Upper lobe of left lung (tissue), 6 donors: ENCODE data around the gene EAPP. TPM values are rescaled to one million over a fixed set of nuclear protein-coding genes. Genes with fewer than 3 reads are reported as not detected.
A peak's percentile ranks its signal among the peaks of the same experiment; 100 is the strongest.
"Not testable (repeated sequence)": the region's sequence is repeated elsewhere in the genome, so short reads cannot be mapped to it uniquely, and the experiment has no call there.

Experiments used
- ATAC-seq, 2 donors: fragments of 200-7000 bp; cut with Tn5 transposase; one replicate each; pipeline ENCODE4 v1.9.1; 2022; ENCODE audit warnings: mild to moderate bottlenecking in 2 of 2, moderate library complexity in 2 of 2; ENCODE audit not compliant: low FRiP score in 2 of 2
- DNase-seq, 2 donors: peaks; one replicate each; pipeline ENCODE4 v3.0.0-alpha.2; 2019 to 2020
- H3K27ac ChIP-seq, 4 donors: fragments of 200-600 bp; sonication (generic); one replicate each; pipeline ENCODE4 v1.5.1; 2016 to 2019
- H3K27me3 ChIP-seq, 4 donors: fragments of 200-600 bp; sonication (generic); one replicate each; pipeline ENCODE4 v1.5.1; 2017 to 2019
- H3K36me3 ChIP-seq, 4 donors: fragments of 200-600 bp; sonication (generic); one replicate each; pipeline ENCODE4 v1.5.1; 2016 to 2019
- H3K4me1 ChIP-seq, 4 donors: fragments of 200-600 bp; sonication (generic); one replicate each; pipeline ENCODE4 v1.5.1; 2018 to 2019
- H3K4me3 ChIP-seq, 4 donors: fragments of 200-600 bp; sonication (generic); one replicate each; pipeline ENCODE4 v1.5.1; 2017 to 2019; ENCODE audit warnings: mild to moderate bottlenecking in 2 of 4, moderate library complexity in 1 of 4
- H3K9me3 ChIP-seq, 4 donors: fragments of 200-600 bp; sonication (generic); one replicate each; pipeline ENCODE4 v1.5.1; 2018 to 2019
- CTCF ChIP-seq, 6 experiments: fragments of 450-650 bp in 4 of 6; fragments of 200-600 bp in 2 of 6; sonication (generic) in 2 of 6; IDR thresholded peaks; one replicate each; pipeline ENCODE4 v1.5.1; 2016 to 2019; ENCODE audit warnings: antibody characterized with exemption in 6 of 6
- EP300 ChIP-seq, 4 donors: sonication (generic); formaldehyde crosslinking; IDR thresholded peaks; one replicate each; pipeline ENCODE4 v1.5.1; 2017; ENCODE audit warnings: antibody characterized with exemption in 4 of 4, control low read depth in 2 of 4
- POLR2A ChIP-seq, 4 donors: fragments of 450-650 bp; IDR thresholded peaks; one replicate each; pipeline ENCODE4 v1.5.1; 2016 to 2017; ENCODE audit warnings: antibody characterized with exemption in 4 of 4, mild to moderate bottlenecking in 2 of 4
- POLR2AphosphoS5 ChIP-seq, 2 donors: sonication (generic); formaldehyde crosslinking; IDR thresholded peaks; one replicate each; pipeline ENCODE4 v1.5.1; 2017; ENCODE audit warnings: antibody characterized with exemption in 2 of 2
- WGBS, 2 donors: methylation state at CpG; one replicate each; pipeline ENCODE4 v1.1.5; 2017 to 2018; 5-methylcytosine and 5-hydroxymethylcytosine counted together
- total RNA-seq, 6 donors: library from RNA; depleted of rRNA in 4 of 6; stranded (reverse); fragments of >200 nt in 4 of 6; gene quantifications; one replicate each; pipeline versions ENCODE4 v1.1.0 to v1.2.1, GENCODE V29; 2016 to 2021
- donor health status: DM: no; HTN: no; CAD: no; lungs with moderate emphysema.
- donor health status: DM: no; HTN: yes; CAD: no; lungs with severe emphysema.

EAPP gene
- total RNA-seq, 6 donors from 2014 or later = 12.5 to 30.6 (median 27.6) TPM

GRCh38 chr14:34484726-34485125 is 54.8 kb downstream of the EAPP start:
- H3K27me3 ChIP-seq = no peaks in the 10 kb centered on the region
- H3K36me3 ChIP-seq = no peaks in the 10 kb centered on the region
- 97 to 100% methylated on average over 1 of the region's 1 CpG for WGBS, 2 donors
- ATAC-seq (no peak), DNase-seq (no peak)
- H3K27ac ChIP-seq = no peak overlapping the region
- no peaks in the 10 kb centered on the region for H3K9me3 ChIP-seq
- H3K4me3 ChIP-seq = no peak overlapping the region
- no peak for TF ChIP-seq POLR2AphosphoS5 (IDR thresholded peaks at IDR 0.05)
- TF ChIP-seq POLR2A (IDR thresholded peaks at IDR 0.05) = no peak
- no peak for TF ChIP-seq CTCF (IDR thresholded peaks at IDR 0.05)
- no peak for TF ChIP-seq EP300 (IDR thresholded peaks at IDR 0.05)
- no peaks in the 10 kb centered on the region for H3K4me1 ChIP-seq

DNA sequence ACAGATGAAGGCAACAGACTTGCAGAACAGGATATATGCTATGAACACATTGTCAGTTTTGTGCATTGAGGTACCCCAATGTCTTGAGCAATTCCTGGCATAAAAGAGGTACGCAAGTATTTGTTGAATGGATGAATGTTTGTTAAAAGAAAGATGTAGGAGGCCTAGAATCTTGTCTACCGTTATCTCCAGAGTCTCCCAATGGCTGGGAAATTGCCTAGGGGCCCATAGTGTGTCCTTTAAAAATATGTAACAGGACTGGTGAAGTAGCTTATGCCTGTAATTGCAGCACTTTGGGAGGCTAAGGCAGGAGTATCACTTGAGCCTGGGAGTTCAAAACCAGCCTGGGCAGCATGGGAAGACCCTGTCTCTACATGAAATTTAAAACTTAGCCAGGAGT is 57.0 kb downstream of the EAPP start:
- Histone ChIP-seq H3K4me1 (no peaks in the 10 kb centered on the region), H3K27me3 (no peaks in the 10 kb centered on the region), H3K4me3 (no peak overlapping the region), H3K27ac (no peak overlapping the region), H3K9me3 (no peaks in the 10 kb centered on the region), H3K36me3 (no peaks in the 10 kb centered on the region)
- DNase-seq (no peak), ATAC-seq (no peak)
- TF ChIP-seq POLR2AphosphoS5 (IDR thresholded peaks at IDR 0.05) (no peak), CTCF (IDR thresholded peaks at IDR 0.05) (no peak)
- 84 to 89% methylated on average over 2 of the region's 2 CpGs for WGBS, 2 donors

GRCh38 chr14:34479694-34480093 is 59.8 kb downstream of the EAPP start:
- no peak overlapping the region for H3K4me3 ChIP-seq
- DNase-seq (no peak), ATAC-seq (no peak)
- no peaks in the 10 kb centered on the region for H3K9me3 ChIP-seq
- TF ChIP-seq POLR2A (IDR thresholded peaks at IDR 0.05) = no peak
- TF ChIP-seq CTCF (IDR thresholded peaks at IDR 0.05) = no peak
- TF ChIP-seq POLR2AphosphoS5 (IDR thresholded peaks at IDR 0.05) = no peak
- TF ChIP-seq EP300 (IDR thresholded peaks at IDR 0.05) = no peak
- no peak overlapping the region for H3K27ac ChIP-seq
- no peaks in the 10 kb centered on the region for H3K27me3 ChIP-seq
- WGBS, 2 donors = 83 to 87% methylated on average over 4 of the region's 4 CpGs
- H3K36me3 ChIP-seq = no peaks in the 10 kb centered on the region
- H3K4me1 ChIP-seq = no peaks in the 10 kb centered on the region

- H3K36me3 ChIP-seq = no peaks in the 10 kb centered on the region
- no peaks in the 10 kb centered on the region for H3K9me3 ChIP-seq
- H3K27me3 ChIP-seq = no peaks in the 10 kb centered on the region
- WGBS, 2 donors = 89 to 96% methylated on average over 1 of the region's 1 CpG
- no peak overlapping the region for H3K4me3 ChIP-seq
- ATAC-seq (no peak), DNase-seq (no peak)
- no peaks in the 10 kb centered on the region for H3K4me1 ChIP-seq
- no peak overlapping the region for H3K27ac ChIP-seq
- TF ChIP-seq POLR2AphosphoS5 (IDR thresholded peaks at IDR 0.05) = no peak
- TF ChIP-seq CTCF (IDR thresholded peaks at IDR 0.05) = no peak
- no peak for TF ChIP-seq EP300 (IDR thresholded peaks at IDR 0.05)
- TF ChIP-seq POLR2A (IDR thresholded peaks at IDR 0.05) = no peak
These were observed 61.2 kb downstream of the EAPP start for GRCh38 chr14:34478261-34478660.

DNA sequence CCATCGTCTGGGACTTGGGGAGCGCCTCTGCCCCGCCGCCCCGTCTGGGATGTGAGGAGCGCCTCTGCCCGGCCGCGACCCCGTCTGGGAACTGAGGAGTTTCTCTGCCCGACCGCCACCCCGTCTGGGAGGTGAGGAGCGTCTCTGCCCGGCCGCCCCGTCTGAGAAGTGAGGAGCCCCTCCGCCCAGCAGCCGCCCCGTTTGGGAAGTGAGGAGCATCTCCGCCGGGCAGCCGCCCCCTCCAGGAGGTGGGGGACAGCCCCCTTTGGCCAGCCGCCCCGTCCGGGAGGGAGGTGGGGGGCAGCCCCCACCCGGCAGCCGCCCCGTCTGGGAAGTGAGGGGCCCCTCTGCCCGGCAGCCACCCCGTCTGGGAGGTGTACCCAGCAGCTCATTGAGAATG is 63.5 kb downstream of the EAPP start:
- not testable (repeated sequence) for ATAC-seq, H3K27me3 ChIP-seq, H3K27ac ChIP-seq, H3K4me3 ChIP-seq, H3K4me1 ChIP-seq, H3K36me3 ChIP-seq, H3K9me3 ChIP-seq
- 96 to 97% methylated on average over 5 to 13 of the region's 31 CpGs for WGBS, 2 donors
- peak in 1 of 2 donors; percentile 76 for DNase-seq
